GM18909 (cell line): ENCODE measurements around the gene GLS2.
"Not testable (repeated sequence)": the region's sequence is repeated elsewhere in the genome, so short reads cannot be mapped to it uniquely, and the experiment has no call there.

Source experiments
- ATAC-seq: cut with Tn5 transposase; IDR thresholded peaks from one replicate; pipeline ENCODE4 v1.9.1; 2021; ENCODE audit warnings: mild to moderate bottlenecking; ENCODE audit not compliant: unreplicated experiment, poor library complexity

GLS2 gene

DNA sequence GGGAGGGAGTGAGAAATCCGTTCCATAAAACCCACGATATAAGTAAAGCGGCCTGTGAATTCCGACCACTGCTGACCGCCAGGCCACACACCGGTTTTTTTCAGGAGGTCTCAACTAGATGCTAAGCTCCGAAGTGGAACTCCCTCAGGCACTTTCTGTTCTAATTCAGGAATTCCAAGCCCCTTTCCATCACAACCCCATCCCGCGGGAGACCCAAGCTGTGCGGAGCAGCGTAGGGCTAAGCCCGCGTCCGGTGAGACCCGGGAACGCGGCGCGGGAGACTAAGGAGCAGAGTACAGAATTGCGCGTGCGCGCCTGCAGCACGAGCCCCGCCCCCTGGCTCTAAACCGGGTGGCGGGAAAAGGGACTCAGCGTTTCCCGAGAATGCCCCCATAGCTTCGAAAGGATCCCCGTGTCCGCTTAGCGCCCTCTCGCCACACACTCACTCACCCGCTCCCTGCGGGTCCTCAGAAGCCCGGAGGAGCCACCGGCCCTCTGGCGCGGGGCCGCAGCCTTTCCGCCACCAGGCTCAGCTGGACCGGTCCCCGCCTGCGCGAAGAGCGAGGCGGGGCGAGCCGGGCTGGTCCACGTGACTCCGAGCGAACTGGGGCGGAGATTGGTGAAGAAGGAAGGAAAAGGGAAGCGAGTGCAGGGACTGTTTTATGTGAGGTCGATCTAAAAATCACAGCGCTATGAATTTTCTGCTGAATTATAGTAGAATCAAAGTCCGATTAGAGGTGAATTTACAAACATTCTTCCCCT lies 38.9 kb downstream of the GLS2 start, which contains the start of gene TIMELESS:
TSS of gene TIMELESS (minus strand) at position 567 of the 762 bp plus-strand sequence. CDS start 15,256 bp downstream, outside the sequence.
- peak; percentile 91 for ATAC-seq

DNA sequence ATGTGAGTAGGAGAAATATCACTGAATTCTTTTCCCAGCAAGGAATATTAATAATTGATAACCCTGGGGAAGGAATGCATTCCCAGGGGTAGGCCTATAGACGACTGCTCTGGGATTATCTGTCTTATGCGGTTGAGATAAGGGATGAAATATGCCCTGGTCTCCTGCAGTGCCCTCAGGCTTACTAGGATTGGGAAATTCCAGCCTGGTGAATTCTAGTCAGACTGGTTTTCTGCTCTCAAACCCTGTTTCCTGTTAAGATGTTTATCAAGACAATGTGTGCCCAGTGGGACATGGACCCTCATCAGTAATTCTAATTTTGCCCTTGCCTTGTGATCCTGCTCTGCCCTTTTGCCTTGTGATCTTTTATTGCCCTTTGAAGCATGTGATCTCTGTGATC lies 44.8 kb downstream of the GLS2 start:
- not testable (repeated sequence) for ATAC-seq

DNA sequence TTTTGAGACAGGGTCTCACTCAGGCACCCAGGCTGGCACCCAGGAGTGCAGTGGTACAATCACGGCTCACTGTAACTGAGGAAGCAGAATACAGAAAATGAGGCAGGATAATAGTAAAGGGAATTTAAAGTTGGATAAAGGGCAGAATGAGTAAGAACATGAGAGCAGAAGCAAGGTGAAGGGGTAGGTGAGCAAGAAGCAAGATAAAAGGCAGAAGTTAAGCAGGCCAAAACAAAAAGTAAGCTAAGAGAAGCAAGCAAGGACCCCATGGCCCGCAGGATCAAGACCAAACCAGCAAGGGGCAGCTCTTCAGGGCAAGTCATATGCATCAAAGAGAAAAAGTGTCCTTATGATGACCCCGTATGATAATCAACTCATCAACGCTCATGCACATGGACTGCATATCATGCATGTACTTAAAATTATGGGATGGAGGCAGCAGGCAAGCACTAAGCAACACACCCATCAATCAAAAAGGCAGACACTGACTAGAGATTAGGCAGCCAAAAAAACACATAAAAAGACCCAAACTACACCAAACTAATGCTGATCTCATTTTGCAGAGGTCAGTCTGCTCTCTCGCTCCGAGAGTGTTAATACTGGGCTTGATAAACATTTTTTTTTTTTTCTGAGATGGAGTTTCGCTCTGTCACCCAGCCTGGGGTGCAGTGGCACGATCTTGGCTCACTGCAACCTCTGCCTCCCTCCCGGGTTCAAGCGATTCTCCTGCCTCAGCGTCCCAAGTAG lies 50.4 kb downstream of the GLS2 start:
- ATAC-seq, result no peak

DNA sequence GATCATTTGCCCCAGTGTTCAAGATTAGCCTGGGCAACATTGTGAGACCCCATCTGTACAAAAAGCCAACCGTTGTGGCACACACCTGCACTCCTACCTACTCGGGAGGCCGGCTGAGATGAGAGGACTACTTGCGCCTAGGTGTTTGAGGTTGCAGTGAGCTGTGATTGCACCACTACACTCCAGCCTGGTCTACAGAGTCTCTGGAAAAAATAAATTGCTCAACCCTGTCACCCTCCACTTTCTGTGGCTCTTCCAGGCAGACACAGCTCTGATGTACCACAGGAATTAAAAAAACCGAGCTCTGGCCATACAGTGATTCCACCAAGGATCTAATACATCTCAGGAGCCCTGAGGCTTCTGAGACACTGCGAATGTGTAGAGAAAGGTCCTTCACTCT lies 53.1 kb downstream of the GLS2 start:
- no peak for ATAC-seq

DNA sequence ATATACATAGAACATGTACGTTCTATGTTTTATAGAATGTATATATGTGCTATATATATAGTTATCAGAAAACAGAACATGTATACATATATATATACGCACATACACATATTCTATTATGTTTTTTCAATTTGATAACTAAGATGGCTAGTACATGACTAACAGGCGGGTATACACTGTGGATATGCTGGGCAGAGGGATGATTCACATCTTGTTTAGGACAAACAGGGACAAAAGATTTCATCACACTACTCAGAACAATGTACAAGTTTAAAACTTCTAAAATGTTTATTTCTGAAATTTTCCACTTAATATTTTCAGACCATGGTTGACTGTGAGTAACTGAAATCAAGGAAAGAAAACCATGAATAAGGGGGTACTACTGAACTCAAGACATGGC lies 56.1 kb downstream of the GLS2 start:
- no peak for ATAC-seq

DNA sequence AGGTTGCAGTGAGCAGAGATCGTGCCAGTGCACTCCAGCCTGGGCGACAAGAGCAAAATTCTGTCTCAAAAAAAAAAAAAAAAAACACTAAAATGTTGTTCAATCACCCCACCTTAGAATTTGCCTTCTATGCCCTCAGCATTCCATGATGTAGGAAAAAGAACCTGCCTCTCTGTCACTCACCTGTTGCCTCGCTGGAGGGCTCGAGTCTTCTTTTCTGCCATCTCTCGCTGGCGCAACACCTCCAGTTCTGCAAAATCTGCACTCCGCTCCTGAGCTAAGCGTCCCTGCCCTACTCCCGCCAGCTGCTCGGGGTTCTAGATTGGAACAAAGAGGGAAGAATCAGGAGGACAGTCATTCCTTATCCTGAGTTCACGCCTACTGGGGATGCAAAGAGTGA lies 56.7 kb downstream of the GLS2 start:
- no peak for ATAC-seq

DNA sequence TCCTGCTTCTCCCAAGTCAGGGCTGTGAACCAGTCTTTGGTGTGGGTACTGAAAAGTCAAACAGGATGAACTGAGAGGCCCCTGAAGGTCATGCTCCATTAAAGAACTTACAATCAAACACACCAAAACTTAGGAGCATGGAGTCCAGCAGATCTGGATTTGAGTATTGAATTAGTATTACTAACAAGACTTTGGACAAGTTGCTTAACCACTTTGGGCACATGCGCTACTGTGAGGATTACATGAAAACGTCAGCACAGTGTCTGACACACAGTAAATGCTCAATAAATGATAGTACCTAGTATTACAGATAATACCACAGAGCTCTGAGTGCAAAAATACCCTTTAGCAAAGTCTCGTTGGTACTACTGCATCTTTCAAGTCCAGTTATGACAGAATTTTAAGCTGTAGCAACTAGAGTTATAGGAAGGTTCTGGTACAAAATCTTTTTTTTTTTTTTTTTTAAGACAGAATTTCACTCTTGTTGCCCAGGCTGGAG lies 62.0 kb downstream of the GLS2 start:
- ATAC-seq, result no peak

DNA sequence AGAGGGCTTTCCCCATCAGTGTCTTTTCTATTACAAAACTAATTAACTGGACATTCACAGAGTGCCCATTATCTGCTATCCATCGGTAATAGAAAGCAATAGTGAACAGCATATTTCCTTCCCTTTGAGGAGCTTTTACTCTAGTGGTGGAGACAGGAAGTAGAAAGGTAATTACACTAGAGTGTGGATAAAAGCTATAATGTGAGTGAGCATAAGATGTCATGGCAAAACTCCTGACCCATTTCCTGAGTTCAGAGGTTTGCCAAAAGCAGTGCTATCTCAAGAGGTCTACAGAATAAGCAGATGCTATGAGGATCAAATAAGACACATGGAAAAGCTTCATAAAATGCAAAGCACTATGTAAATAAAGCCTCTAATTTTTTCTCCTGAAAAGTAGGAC lies 62.8 kb downstream of the GLS2 start:
- ATAC-seq, result no peak
